ENCODE results near the gene MATR3.

Gene MATR3

DNA sequence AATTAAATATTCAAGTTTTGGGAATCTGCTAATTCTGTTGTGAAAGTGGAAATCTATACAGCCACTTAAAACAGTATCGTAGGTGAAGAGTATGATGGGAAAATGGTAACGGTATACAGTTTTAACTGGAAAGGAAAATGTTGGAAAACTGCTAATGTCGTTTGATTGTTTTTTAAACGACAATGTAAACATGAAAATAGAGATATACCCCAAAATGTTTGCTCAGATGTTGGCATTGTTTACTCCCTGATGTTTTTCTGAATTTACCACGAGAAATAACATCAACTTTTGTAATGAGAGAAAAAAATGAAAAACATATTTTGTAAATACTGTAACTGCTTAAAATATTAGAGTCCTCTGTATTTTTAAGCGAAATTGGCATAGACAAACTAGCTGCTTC, 2.7 kb downstream of the MATR3 start:
- no peaks in the 10 kb centered on the region for H3K9me3 ChIP-seq (ENCODE audit: control insufficient read depth in 1 of 2, low read length in 2 of 2)
- peak overlapping the region in 1 of 2 donors; percentile 96 for H3K4me3 ChIP-seq (ENCODE audit: low read depth in 1 of 2, low read length in 2 of 2)
- H3K9ac ChIP-seq (ENCODE audit: low read depth in 1 of 2, low read length in 2 of 2), result no peak overlapping the region
- H3K27me3 ChIP-seq (ENCODE audit: control insufficient read depth in 1 of 2, insufficient read depth in 2 of 2, low read length in 2 of 2), result no peaks in the 10 kb centered on the region
- no peak overlapping the region for H3K27ac ChIP-seq (ENCODE audit: low read depth, low read length)
- H3K36me3 ChIP-seq (ENCODE audit: control insufficient read depth in 1 of 2, insufficient read depth in 2 of 2, low read length in 2 of 2), result no peaks in the 10 kb centered on the region
- peaks cover 42 to 53% of the 10 kb centered on the region in 2 donors for H3K4me1 ChIP-seq (ENCODE audit: control insufficient read depth in 1 of 2, insufficient read depth in 2 of 2, low read length in 2 of 2)

DNA sequence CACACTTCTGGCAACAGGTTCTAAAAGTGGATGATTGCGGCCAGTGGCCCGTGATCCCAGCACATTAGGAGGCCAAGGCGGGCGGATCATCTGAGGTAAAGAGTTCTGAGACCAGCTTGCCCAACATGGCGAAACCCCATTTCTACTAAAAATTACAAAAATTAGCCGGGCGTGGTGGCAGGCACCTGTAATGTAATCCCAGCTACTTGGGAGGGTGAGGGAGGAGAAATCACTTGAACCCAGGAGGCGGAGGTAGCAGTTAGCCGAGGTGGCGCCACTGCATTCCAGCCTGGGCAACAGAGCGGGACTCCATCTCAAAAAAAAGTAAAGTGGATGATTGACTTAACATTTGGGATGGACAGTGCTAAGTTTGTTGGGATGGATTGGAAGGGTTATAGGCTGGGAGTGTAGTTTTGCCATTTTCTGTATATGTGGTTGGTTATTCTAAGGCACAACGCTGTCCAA, 3.4 kb downstream of the MATR3 start:
- Histone ChIP-seq H3K4me3 (ENCODE audit: low read depth in 1 of 2, low read length in 2 of 2) (no peak overlapping the region), H3K4me1 (ENCODE audit: control insufficient read depth in 1 of 2, insufficient read depth in 2 of 2, low read length in 2 of 2) (peaks cover 42 to 58% of the 10 kb centered on the region in 2 donors)

DNA sequence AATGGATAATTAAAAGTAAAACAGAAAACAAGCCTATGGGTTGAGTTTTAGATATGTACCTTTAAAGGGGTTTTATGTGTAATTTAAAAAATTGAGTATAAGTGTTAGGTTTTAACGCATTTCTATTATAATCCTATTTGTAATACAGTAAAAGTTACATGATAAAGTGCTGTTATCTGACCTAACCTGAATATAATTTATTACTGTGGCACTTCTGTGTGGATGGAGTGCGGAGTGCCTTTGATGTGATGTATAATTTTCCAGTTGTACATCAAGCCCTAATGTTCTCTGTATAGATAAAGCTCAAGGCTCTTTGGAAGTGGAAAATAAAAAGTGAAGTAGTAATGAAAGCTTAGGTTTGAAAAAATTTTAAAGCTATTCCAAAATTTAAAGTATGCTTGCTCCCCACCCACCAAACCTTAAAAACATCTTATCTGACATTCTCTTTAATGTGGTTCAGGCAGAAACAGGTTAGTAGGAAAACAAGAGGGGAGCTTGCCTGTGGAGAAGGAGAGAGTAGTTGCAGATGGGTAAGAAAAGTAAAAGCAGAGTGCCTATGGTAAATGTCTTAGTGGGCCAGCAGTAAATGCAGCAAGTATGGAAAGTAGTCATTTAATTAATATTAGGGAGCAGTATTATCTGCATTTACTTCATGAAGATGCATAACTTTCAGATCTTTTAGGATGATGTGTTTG, 4.0 kb downstream of the MATR3 start:
- H3K4me3 ChIP-seq (ENCODE audit: low read depth in 1 of 2, low read length in 2 of 2), result peak overlapping the region in 1 of 2 donors; percentile 7
- H3K36me3 ChIP-seq (ENCODE audit: control insufficient read depth in 1 of 2, insufficient read depth in 2 of 2, low read length in 2 of 2), result peaks cover 0 to 5% of the 10 kb centered on the region in 2 donors
- H3K4me1 ChIP-seq (ENCODE audit: control insufficient read depth in 1 of 2, insufficient read depth in 2 of 2, low read length in 2 of 2), result peaks cover 43 to 58% of the 10 kb centered on the region in 2 donors
- H3K9ac ChIP-seq (ENCODE audit: low read depth in 1 of 2, low read length in 2 of 2), result peak overlapping the region in 1 of 2 donors; percentile 3
- H3K27me3 ChIP-seq (ENCODE audit: control insufficient read depth in 1 of 2, insufficient read depth in 2 of 2, low read length in 2 of 2), result no peaks in the 10 kb centered on the region
- H3K27ac ChIP-seq (ENCODE audit: low read depth, low read length), result no peak overlapping the region
- H3K9me3 ChIP-seq (ENCODE audit: control insufficient read depth in 1 of 2, low read length in 2 of 2), result no peaks in the 10 kb centered on the region

More for the DNA sequence above, 3.4 kb downstream of the MATR3 start:
- Histone ChIP-seq H3K27me3 (ENCODE audit: control insufficient read depth in 1 of 2, insufficient read depth in 2 of 2, low read length in 2 of 2) (no peaks in the 10 kb centered on the region), H3K9me3 (ENCODE audit: control insufficient read depth in 1 of 2, low read length in 2 of 2) (no peaks in the 10 kb centered on the region), H3K9ac (ENCODE audit: low read depth in 1 of 2, low read length in 2 of 2) (no peak overlapping the region), H3K36me3 (ENCODE audit: control insufficient read depth in 1 of 2, insufficient read depth in 2 of 2, low read length in 2 of 2) (peaks cover 0 to 2% of the 10 kb centered on the region in 2 donors), H3K27ac (ENCODE audit: low read depth, low read length) (no peak overlapping the region)

- Histone ChIP-seq H3K36me3 (ENCODE audit: control insufficient read depth in 1 of 2, insufficient read depth in 2 of 2, low read length in 2 of 2) (peaks cover 0 to 5% of the 10 kb centered on the region in 2 donors), H3K27me3 (ENCODE audit: control insufficient read depth in 1 of 2, insufficient read depth in 2 of 2, low read length in 2 of 2) (no peaks in the 10 kb centered on the region), H3K4me3 (ENCODE audit: low read depth in 1 of 2, low read length in 2 of 2) (no peak overlapping the region), H3K9ac (ENCODE audit: low read depth in 1 of 2, low read length in 2 of 2) (no peak overlapping the region), H3K9me3 (ENCODE audit: control insufficient read depth in 1 of 2, low read length in 2 of 2) (no peaks in the 10 kb centered on the region), H3K4me1 (ENCODE audit: control insufficient read depth in 1 of 2, insufficient read depth in 2 of 2, low read length in 2 of 2) (peaks cover 43 to 57% of the 10 kb centered on the region in 2 donors), H3K27ac (ENCODE audit: low read depth, low read length) (no peak overlapping the region)
These were observed 4.7 kb downstream of the MATR3 start for GRCh38 chr5:139298242-139298641.

- H3K36me3 ChIP-seq (ENCODE audit: control insufficient read depth in 1 of 2, insufficient read depth in 2 of 2, low read length in 2 of 2), result peaks cover 0 to 5% of the 10 kb centered on the region in 2 donors
- no peak overlapping the region for H3K9ac ChIP-seq (ENCODE audit: low read depth in 1 of 2, low read length in 2 of 2)
- peaks cover 48 to 64% of the 10 kb centered on the region in 2 donors for H3K4me1 ChIP-seq (ENCODE audit: control insufficient read depth in 1 of 2, insufficient read depth in 2 of 2, low read length in 2 of 2)
- no peak overlapping the region for H3K27ac ChIP-seq (ENCODE audit: low read depth, low read length)
- H3K9me3 ChIP-seq (ENCODE audit: control insufficient read depth in 1 of 2, low read length in 2 of 2), result no peaks in the 10 kb centered on the region
- H3K4me3 ChIP-seq (ENCODE audit: low read depth in 1 of 2, low read length in 2 of 2), result no peak overlapping the region
- no peaks in the 10 kb centered on the region for H3K27me3 ChIP-seq (ENCODE audit: control insufficient read depth in 1 of 2, insufficient read depth in 2 of 2, low read length in 2 of 2)
These were observed 5.9 kb downstream of the MATR3 start for GRCh38 chr5:139299486-139299885.

DNA sequence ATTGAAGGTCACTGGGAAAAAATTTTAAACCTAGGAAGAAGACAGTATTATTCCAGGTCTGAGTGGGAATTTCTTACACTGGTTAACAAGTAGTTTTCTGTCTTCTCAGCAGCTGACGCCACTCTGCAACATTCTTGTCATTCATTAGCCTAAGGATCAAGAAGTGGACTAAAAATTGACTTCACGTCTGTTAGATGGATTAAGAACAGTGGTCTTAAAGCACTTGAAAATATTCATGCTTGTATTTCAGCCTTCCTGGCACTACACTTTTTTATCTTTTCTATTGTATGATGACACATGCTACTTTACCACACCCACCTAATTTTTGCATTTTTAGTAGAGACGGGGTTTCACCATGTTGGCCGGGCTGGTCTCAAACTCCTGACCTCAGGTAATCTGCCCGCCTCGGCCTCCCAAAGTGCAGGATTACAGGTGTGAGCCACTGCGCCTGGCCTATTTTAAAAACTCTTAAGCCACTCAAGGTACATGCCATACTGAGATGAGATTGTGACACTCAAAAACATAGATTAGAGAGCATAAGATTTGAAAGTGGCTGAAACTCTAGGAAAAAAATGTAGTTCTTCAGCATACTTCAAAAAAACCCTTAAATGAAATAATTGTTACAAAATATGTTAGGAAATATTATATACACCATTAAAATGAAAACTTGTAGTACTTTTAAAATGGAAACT, 8.4 kb downstream of the MATR3 start:
- Histone ChIP-seq H3K27ac (ENCODE audit: low read depth, low read length) (no peak overlapping the region), H3K4me1 (ENCODE audit: control insufficient read depth in 1 of 2, insufficient read depth in 2 of 2, low read length in 2 of 2) (peaks cover 46 to 54% of the 10 kb centered on the region in 2 donors), H3K9me3 (ENCODE audit: control insufficient read depth in 1 of 2, low read length in 2 of 2) (no peaks in the 10 kb centered on the region), H3K36me3 (ENCODE audit: control insufficient read depth in 1 of 2, insufficient read depth in 2 of 2, low read length in 2 of 2) (peaks cover 0 to 5% of the 10 kb centered on the region in 2 donors), H3K9ac (ENCODE audit: low read depth in 1 of 2, low read length in 2 of 2) (no peak overlapping the region), H3K4me3 (ENCODE audit: low read depth in 1 of 2, low read length in 2 of 2) (no peak overlapping the region), H3K27me3 (ENCODE audit: control insufficient read depth in 1 of 2, insufficient read depth in 2 of 2, low read length in 2 of 2) (no peaks in the 10 kb centered on the region)

GRCh38 chr5:139304391-139305324, 11.1 kb downstream of the MATR3 start:
- Histone ChIP-seq H3K27ac (ENCODE audit: low read depth, low read length) (no peak overlapping the region), H3K4me1 (ENCODE audit: control insufficient read depth in 1 of 2, insufficient read depth in 2 of 2, low read length in 2 of 2) (peaks cover 32 to 36% of the 10 kb centered on the region in 2 donors), H3K36me3 (ENCODE audit: control insufficient read depth in 1 of 2, insufficient read depth in 2 of 2, low read length in 2 of 2) (peaks cover 0 to 5% of the 10 kb centered on the region in 2 donors), H3K9me3 (ENCODE audit: control insufficient read depth in 1 of 2, low read length in 2 of 2) (no peaks in the 10 kb centered on the region), H3K9ac (ENCODE audit: low read depth in 1 of 2, low read length in 2 of 2) (no peak overlapping the region), H3K27me3 (ENCODE audit: control insufficient read depth in 1 of 2, insufficient read depth in 2 of 2, low read length in 2 of 2) (no peaks in the 10 kb centered on the region), H3K4me3 (ENCODE audit: low read depth in 1 of 2, low read length in 2 of 2) (no peak overlapping the region)

- Histone ChIP-seq H3K4me1 (ENCODE audit: control insufficient read depth in 1 of 2, insufficient read depth in 2 of 2, low read length in 2 of 2) (peaks cover 28 to 44% of the 10 kb centered on the region in 2 donors), H3K36me3 (ENCODE audit: control insufficient read depth in 1 of 2, insufficient read depth in 2 of 2, low read length in 2 of 2) (peaks cover 0 to 5% of the 10 kb centered on the region in 2 donors), H3K27ac (ENCODE audit: low read depth, low read length) (no peak overlapping the region), H3K9me3 (ENCODE audit: control insufficient read depth in 1 of 2, low read length in 2 of 2) (no peaks in the 10 kb centered on the region), H3K4me3 (ENCODE audit: low read depth in 1 of 2, low read length in 2 of 2) (no peak overlapping the region), H3K9ac (ENCODE audit: low read depth in 1 of 2, low read length in 2 of 2) (no peak overlapping the region), H3K27me3 (ENCODE audit: control insufficient read depth in 1 of 2, insufficient read depth in 2 of 2, low read length in 2 of 2) (no peaks in the 10 kb centered on the region)
These were observed 12.7 kb downstream of the MATR3 start for GRCh38 chr5:139306197-139306596.

DNA sequence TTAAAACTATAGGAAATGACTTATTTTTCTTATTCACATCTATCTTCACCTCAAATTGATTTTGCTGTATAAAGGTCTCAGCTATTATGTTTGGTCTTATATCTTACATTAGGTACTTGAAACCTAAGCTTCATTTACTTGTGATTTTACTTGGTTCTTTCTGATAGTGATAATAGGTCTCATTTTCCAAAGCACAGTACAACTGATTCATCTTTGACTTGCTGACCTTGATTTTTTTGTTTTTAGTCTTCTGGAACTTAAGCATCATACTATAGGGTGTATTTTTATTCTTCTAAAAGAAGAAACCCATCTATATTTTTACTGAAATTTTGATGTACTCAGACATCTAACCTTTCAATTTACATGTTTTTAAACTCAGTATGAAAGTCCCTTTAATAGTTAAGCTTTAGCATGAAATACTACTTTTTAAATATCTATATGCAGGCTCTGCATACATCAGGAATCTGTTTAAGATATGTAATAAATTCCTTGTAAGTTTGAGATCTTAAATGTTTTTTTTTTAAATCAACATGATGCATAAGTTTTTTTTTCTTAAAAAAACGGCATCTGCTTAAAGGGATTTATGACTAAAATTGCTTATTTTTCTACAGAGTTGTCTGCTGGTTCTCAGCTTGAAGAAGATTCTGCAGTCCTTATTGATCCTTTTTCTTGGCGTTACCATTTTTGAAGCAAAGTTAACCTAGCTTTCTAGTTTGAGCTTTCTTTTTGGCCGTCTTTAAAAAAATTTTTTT, 13.3 kb downstream of the MATR3 start:
- no peak overlapping the region for H3K4me3 ChIP-seq (ENCODE audit: low read depth in 1 of 2, low read length in 2 of 2)
- no peak overlapping the region for H3K27ac ChIP-seq (ENCODE audit: low read depth, low read length)
- peaks cover 0 to 3% of the 10 kb centered on the region in 2 donors for H3K36me3 ChIP-seq (ENCODE audit: control insufficient read depth in 1 of 2, insufficient read depth in 2 of 2, low read length in 2 of 2)
- H3K4me1 ChIP-seq (ENCODE audit: control insufficient read depth in 1 of 2, insufficient read depth in 2 of 2, low read length in 2 of 2), result peaks cover 24 to 44% of the 10 kb centered on the region in 2 donors
- no peaks in the 10 kb centered on the region for H3K27me3 ChIP-seq (ENCODE audit: control insufficient read depth in 1 of 2, insufficient read depth in 2 of 2, low read length in 2 of 2)
- no peak overlapping the region for H3K9ac ChIP-seq (ENCODE audit: low read depth in 1 of 2, low read length in 2 of 2)
- H3K9me3 ChIP-seq (ENCODE audit: control insufficient read depth in 1 of 2, low read length in 2 of 2), result no peaks in the 10 kb centered on the region
